Spleen (tissue), 11 donors: ENCODE measurements around the gene SPATA33. TPM values are rescaled to one million over a fixed set of nuclear protein-coding genes. Genes with fewer than 3 reads are reported as not detected.
A peak's percentile ranks its signal among the peaks of the same experiment; 100 is the strongest.

Experiments used
- DNase-seq: peaks from one replicate; pipeline ENCODE4 v3.0.0-alpha.2; 2020
- H3K27ac ChIP-seq, 8 donors: fragments of 200-600 bp; sonication (generic) in 7 of 8; 1 replicate in 4 of 8; 2 replicates in 4 of 8; pipeline versions ENCODE4 v1.5.0 to v1.8.0; 2016 to 2021; ENCODE audit warnings: inconsistent platforms in 4 of 8, mild to moderate bottlenecking in 4 of 8, moderate library complexity in 1 of 8
- H3K27me3 ChIP-seq, 7 donors: fragments of 200-600 bp; sonication (generic) in 6 of 7; replicated peaks in 1 of 7; 1 replicate in 4 of 7; 2 replicates in 3 of 7; pipeline versions ENCODE4 v1.5.0 to v1.8.0; 2016 to 2021; ENCODE audit warnings: inconsistent platforms in 3 of 7, mild to moderate bottlenecking in 1 of 7
- H3K36me3 ChIP-seq, 6 donors: fragments of 200-600 bp; sonication (generic) in 5 of 6; 1 replicate in 4 of 6; 2 replicates in 2 of 6; pipeline versions ENCODE4 v1.5.0 to v1.8.0; 2016 to 2021; ENCODE audit warnings: inconsistent platforms in 2 of 6
- H3K4me1 ChIP-seq, 6 donors: fragments of 200-600 bp; sonication (generic) in 5 of 6; 1 replicate in 3 of 6; 2 replicates in 3 of 6; pipeline versions ENCODE4 v1.5.0 to v1.8.0; 2016 to 2021; ENCODE audit warnings: inconsistent platforms in 3 of 6
- H3K4me3 ChIP-seq, 8 donors: fragments of 200-600 bp; sonication (generic) in 7 of 8; 1 replicate in 4 of 8; 2 replicates in 4 of 8; pipeline versions ENCODE4 v1.5.0 to v1.8.0; 2016 to 2021; ENCODE audit warnings: inconsistent platforms in 4 of 8, mild to moderate bottlenecking in 4 of 8, moderate library complexity in 2 of 8
- H3K9me3 ChIP-seq, 8 donors: fragments of 200-600 bp; sonication (generic) in 7 of 8; 1 replicate in 4 of 8; 2 replicates in 4 of 8; pipeline versions ENCODE4 v1.5.0 to v1.8.0; 2016 to 2021; ENCODE audit warnings: inconsistent platforms in 4 of 8
- CTCF ChIP-seq, 11 experiments: fragments of 200-600 bp in 7 of 11; fragments of 450-650 bp in 4 of 11; sonication (generic) in 4 of 11; IDR thresholded peaks in 8 of 11; conservative IDR thresholded peaks in 3 of 11; 1 replicate in 7 of 11; 2 replicates in 4 of 11; pipeline versions ENCODE4 v1.4.0 to v1.8.0; 2016 to 2021; ENCODE audit warnings: antibody characterized with exemption in 11 of 11, inconsistent platforms in 4 of 11, mild to moderate bottlenecking in 1 of 11
- POLR2A ChIP-seq, 3 donors: fragments of 450-650 bp; IDR thresholded peaks; one replicate each; pipeline ENCODE4 v1.5.1; 2017; ENCODE audit warnings: antibody characterized with exemption in 3 of 3, mild to moderate bottlenecking in 1 of 3
- POLR2AphosphoS5 ChIP-seq, 3 donors: sonication (generic); formaldehyde crosslinking; IDR thresholded peaks; one replicate each; pipeline ENCODE4 v1.5.1; 2017; ENCODE audit warnings: antibody characterized with exemption in 3 of 3
- WGBS, 5 donors: extraction: QIAGEN DNeasy Blood & Tissue Kit in 3 of 5; methylation state at CpG; one replicate each; pipeline versions ENCODE4 v1.1.5 to v1.1.7; 2013 to 2018; 5-methylcytosine and 5-hydroxymethylcytosine counted together
- intact Hi-C: fragments of 100-400 bp; cut with DNase I; formaldehyde crosslinking; loops from one replicate; pipeline ENCODE4 v1.15.0; 2023; ENCODE audit warnings: low total_unique reads
- polyA plus RNA-seq, 3 donors: library from polyadenylated mRNA; stranded (reverse); fragments of 200-250 nt; gene quantifications; one replicate each; pipeline ENCODE4 v1.2.1, GENCODE V29; 2013
- total RNA-seq, 7 donors: library from RNA; depleted of rRNA in 3 of 7; stranded (reverse); fragments of >200 nt in 3 of 7; fragmentation: NEBNext Ultra II Directional in 4 of 7; extraction: Animal tissue kit (Norgen Biotek cat#: 25700) in 4 of 7; gene quantifications; one replicate each; pipeline versions ENCODE4 v1.1.0 to v1.2.1, GENCODE V29; 2016 to 2021
- donor health status: healthy with polysubstance abuse.
- donor health status: DM: no; HTN: no; CAD: no; lungs with moderate emphysema.
- donor health status: DM: no; HTN: no; CAD: no.
- donor health status: Bipolar disorder and iron deficiency.
- donor health status: healthy.
- donor health status: DM: no; HTN: no; CAD: no.
- donor health status: DM: yes; HTN: yes; CAD: no.

The SPATA33 gene
- total and polyA plus RNA-seq, 10 donors: 2.9 to 7.0 (median 4.8) TPM

GRCh38 chr16:89615596-89616090 is 42.0 kb upstream of the SPATA33 start:
- Histone ChIP-seq H3K4me1 (peaks cover 0 to 29% (median 13%) of the 10 kb centered on the region in 6 donors), H3K4me3 (no peak overlapping the region), H3K9me3 (peaks cover 0 to 4% (median 0%) of the 10 kb centered on the region in 8 donors), H3K27me3 (peaks cover 0 to 19% (median 0%) of the 10 kb centered on the region in 7 donors), H3K36me3 (no peaks in the 10 kb centered on the region), H3K27ac (peak overlapping the region in 3 of 8 donors; percentile 71 to 84 (median 71))
- WGBS, 5 donors: 21 to 61% (median 40%) methylated on average over 9 to 17 of the region's 17 CpGs
- intact Hi-C loops: no loop called here
- DNase-seq: no peak
- peak in 10 of 11 experiments; percentile 44 to 76 (median 57) for TF ChIP-seq CTCF (IDR thresholded peaks at IDR 0.05 in 8 of 11, conservative IDR thresholded peaks at IDR 0.05 in 3 of 11)
- no peak for TF ChIP-seq POLR2A (IDR thresholded peaks at IDR 0.05)
- TF ChIP-seq POLR2AphosphoS5 (IDR thresholded peaks at IDR 0.05): no peak

GRCh38 chr16:89616623-89617022 is 41.0 kb upstream of the SPATA33 start:
- Histone ChIP-seq H3K27ac (peak overlapping the region in 7 of 8 donors; percentile 54 to 84 (median 70)), H3K36me3 (no peaks in the 10 kb centered on the region), H3K27me3 (peaks cover 0 to 23% (median 0%) of the 10 kb centered on the region in 7 donors), H3K4me1 (peaks cover 0 to 29% (median 13%) of the 10 kb centered on the region in 6 donors), H3K4me3 (no peak overlapping the region), H3K9me3 (peaks cover 0 to 4% (median 0%) of the 10 kb centered on the region in 8 donors)
- TF ChIP-seq POLR2AphosphoS5 (IDR thresholded peaks at IDR 0.05): peak in 2 of 3 donors; percentile 50 to 58
- no peak for TF ChIP-seq CTCF (IDR thresholded peaks at IDR 0.05 in 8 of 11, conservative IDR thresholded peaks at IDR 0.05 in 3 of 11)
- intact Hi-C loops: no loop called here
- 44 to 51% (median 49%) methylated on average over 20 of the region's 20 CpGs for WGBS, 5 donors
- no peak for DNase-seq

DNA sequence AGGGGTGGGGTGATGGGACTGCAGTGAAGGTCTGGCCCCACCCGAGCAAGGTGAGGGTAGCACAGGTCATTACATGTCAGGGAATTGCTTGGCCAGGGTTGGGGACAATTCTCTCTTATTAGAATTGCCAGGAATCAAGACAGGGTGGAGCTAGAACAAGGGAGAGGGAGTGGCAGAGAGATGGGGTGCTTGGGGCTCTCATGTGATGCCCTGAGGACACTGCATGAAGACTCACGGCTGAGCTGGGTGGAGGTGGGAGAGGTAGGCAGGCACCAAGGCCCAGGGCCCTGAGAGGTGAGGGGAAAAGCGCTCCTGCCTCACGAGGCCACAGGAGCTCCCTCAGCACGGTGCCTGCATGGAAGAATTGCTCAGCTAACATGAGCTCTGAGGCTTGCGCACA is 40.6 kb upstream of the SPATA33 start:
- TF ChIP-seq CTCF (IDR thresholded peaks at IDR 0.05 in 8 of 11, conservative IDR thresholded peaks at IDR 0.05 in 3 of 11) (no peak), POLR2AphosphoS5 (IDR thresholded peaks at IDR 0.05) (no peak), POLR2A (IDR thresholded peaks at IDR 0.05) (no peak)
- peak overlapping the region in 7 of 8 donors; percentile 54 to 84 (median 70) for H3K27ac ChIP-seq

DNA sequence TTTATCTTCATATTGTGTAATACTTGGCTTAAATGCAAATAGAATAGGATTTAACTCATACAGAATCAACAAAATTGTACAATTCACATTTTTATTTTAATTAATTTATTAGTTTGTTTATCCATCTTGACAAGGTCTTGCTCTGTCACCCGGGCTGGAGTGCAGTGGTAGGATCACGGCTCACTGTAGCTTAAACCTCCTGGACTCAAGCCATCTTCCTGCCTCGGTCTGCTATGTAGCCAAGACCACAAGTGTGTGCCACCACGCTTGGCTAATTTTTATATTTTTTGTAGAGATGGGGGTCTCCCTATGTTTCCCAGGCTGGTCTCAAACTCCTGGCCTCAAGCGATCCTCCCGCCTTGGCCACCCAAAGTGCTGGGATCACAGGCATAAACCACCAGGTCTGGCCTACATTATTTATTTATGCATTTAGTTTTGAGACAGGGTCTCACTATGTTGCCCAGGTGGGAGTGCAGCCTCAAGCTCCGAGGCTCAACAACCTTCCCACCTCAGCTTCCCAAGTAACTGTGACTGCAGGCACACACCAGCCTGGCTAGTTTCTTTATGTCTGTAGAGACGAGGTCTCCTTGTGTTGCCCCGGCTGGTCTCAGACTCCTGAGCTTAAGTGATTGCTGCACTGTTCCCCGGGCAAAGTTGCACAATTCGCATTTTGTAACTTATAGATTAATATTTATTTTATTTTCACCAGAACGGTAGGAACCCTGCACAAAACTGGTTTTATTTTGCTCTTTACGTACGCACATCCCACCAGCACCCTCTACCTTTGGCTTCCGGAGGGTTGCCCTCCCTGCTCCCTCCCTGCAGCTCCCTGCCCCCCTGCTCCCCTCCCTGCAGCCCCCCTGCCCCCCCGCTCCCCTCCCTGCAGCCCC is 39.3 kb upstream of the SPATA33 start:
- WGBS, 5 donors: 59 to 77% (median 65%) methylated on average over 15 to 16 of the region's 16 CpGs
- DNase-seq: no peak
- intact Hi-C loops: no loop called here
- no peak overlapping the region for H3K4me3 ChIP-seq
- no peaks in the 10 kb centered on the region for H3K36me3 ChIP-seq
- no peak overlapping the region for H3K27ac ChIP-seq
- peaks cover 0 to 32% (median 11%) of the 10 kb centered on the region in 6 donors for H3K4me1 ChIP-seq
- peaks cover 0 to 4% (median 0%) of the 10 kb centered on the region in 8 donors for H3K9me3 ChIP-seq
- TF ChIP-seq POLR2A (IDR thresholded peaks at IDR 0.05) (no peak), POLR2AphosphoS5 (IDR thresholded peaks at IDR 0.05) (no peak), CTCF (IDR thresholded peaks at IDR 0.05 in 8 of 11, conservative IDR thresholded peaks at IDR 0.05 in 3 of 11) (no peak)
- peaks cover 0 to 26% (median 0%) of the 10 kb centered on the region in 7 donors for H3K27me3 ChIP-seq

More for the DNA sequence above, 40.6 kb upstream of the SPATA33 start:
- H3K9me3 ChIP-seq: peaks cover 0 to 4% (median 0%) of the 10 kb centered on the region in 8 donors
- H3K36me3 ChIP-seq: no peaks in the 10 kb centered on the region
- intact Hi-C loops: no loop called here
- peaks cover 0 to 29% (median 13%) of the 10 kb centered on the region in 6 donors for H3K4me1 ChIP-seq
- no peak overlapping the region for H3K4me3 ChIP-seq
- no peak for DNase-seq
- 62 to 68% (median 65%) methylated on average over 6 of the region's 6 CpGs for WGBS, 5 donors
- peaks cover 0 to 23% (median 0%) of the 10 kb centered on the region in 7 donors for H3K27me3 ChIP-seq
